ENCODE measurements around the gene SORCS2. TPM values are rescaled to one million over a fixed set of nuclear protein-coding genes. Genes with fewer than 3 reads are reported as not detected.

The SORCS2 gene
- total RNA-seq, 1 donor from 2014 or later, result not detected

DNA sequence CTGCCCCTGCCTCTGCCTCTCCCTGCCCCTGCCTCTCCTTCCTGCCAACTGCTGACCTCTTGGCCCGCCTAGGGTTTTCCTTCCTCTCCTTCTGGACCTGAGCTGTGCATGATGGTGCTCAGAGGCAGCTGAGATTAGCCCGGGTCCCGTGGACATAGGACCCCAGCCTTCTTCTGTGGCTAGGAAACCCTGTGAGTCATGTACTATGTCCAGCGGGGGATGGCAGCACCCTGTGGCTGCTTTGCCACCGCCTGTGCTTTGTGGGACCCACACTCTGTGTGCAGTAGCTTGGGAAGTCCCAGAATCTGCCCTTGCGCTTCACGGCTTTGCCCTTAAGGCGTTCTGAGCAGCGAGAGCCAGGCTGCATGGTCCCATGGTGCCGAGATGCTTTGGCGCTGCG is 347.9 kb downstream of the SORCS2 start:
- Mint-ChIP-seq H3K4me1 (ENCODE audit: low read depth) (no peaks in the 10 kb centered on the region), H3K27me3 (ENCODE audit: insufficient read depth) (peaks cover 2% of the 10 kb centered on the region), H3K27ac (no peak overlapping the region), H3K9me3 (no peaks in the 10 kb centered on the region), H3K4me3 (no peak overlapping the region), H3K36me3 (ENCODE audit: low read depth) (no peaks in the 10 kb centered on the region)
- no peak for DNase-seq (ENCODE audit: low spot score)
- intact Hi-C loops (cut with micrococcal nuclease), result no loop called here

GRCh38 chr4:7540654-7541413 is 348.5 kb downstream of the SORCS2 start:
- intact Hi-C loops (cut with micrococcal nuclease), result no loop called here
- Mint-ChIP-seq H3K4me1 (ENCODE audit: low read depth) (no peaks in the 10 kb centered on the region), H3K36me3 (ENCODE audit: low read depth) (no peaks in the 10 kb centered on the region), H3K27me3 (ENCODE audit: insufficient read depth) (peaks cover under 1% of the 10 kb centered on the region), H3K27ac (no peak overlapping the region), H3K9me3 (no peaks in the 10 kb centered on the region), H3K4me3 (no peak overlapping the region)
- DNase-seq (ENCODE audit: low spot score), result no peak

GRCh38 chr4:7541414-7541810 is 349.1 kb downstream of the SORCS2 start:
- no peaks in the 10 kb centered on the region for H3K27me3 Mint-ChIP-seq (ENCODE audit: insufficient read depth)
- no peak overlapping the region for H3K4me3 Mint-ChIP-seq
- no peak for DNase-seq (ENCODE audit: low spot score)
- no peaks in the 10 kb centered on the region for H3K9me3 Mint-ChIP-seq
- no peak overlapping the region for H3K27ac Mint-ChIP-seq
- intact Hi-C loops (cut with micrococcal nuclease), result no loop called here
- H3K36me3 Mint-ChIP-seq (ENCODE audit: low read depth), result no peaks in the 10 kb centered on the region
- no peaks in the 10 kb centered on the region for H3K4me1 Mint-ChIP-seq (ENCODE audit: low read depth)

DNA sequence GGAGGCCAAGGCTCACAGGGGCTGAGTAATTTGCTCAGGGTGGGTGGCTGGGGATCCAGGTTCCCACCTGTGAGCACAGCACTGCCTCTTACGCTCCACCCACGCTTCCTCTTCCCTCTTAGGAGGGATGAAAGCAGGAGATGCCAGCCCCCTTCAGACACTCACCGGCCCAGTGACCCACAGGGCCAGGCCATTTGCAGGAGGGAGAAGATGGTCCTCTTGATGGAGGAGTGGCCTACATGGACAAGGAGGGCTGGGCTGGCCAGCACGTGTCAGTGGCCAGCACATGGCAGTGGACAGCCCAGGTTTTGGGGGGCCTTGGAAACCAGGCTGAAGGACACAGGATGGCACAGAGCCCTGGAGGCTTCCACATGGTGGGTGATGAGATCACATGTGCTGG is 350.4 kb downstream of the SORCS2 start:
- intact Hi-C loops (cut with micrococcal nuclease), result no loop called here
- DNase-seq (ENCODE audit: low spot score), result no peak
- Mint-ChIP-seq H3K9me3 (no peaks in the 10 kb centered on the region), H3K4me1 (ENCODE audit: low read depth) (no peaks in the 10 kb centered on the region), H3K27me3 (ENCODE audit: insufficient read depth) (no peaks in the 10 kb centered on the region), H3K4me3 (no peak overlapping the region), H3K27ac (no peak overlapping the region), H3K36me3 (ENCODE audit: low read depth) (no peaks in the 10 kb centered on the region)

DNA sequence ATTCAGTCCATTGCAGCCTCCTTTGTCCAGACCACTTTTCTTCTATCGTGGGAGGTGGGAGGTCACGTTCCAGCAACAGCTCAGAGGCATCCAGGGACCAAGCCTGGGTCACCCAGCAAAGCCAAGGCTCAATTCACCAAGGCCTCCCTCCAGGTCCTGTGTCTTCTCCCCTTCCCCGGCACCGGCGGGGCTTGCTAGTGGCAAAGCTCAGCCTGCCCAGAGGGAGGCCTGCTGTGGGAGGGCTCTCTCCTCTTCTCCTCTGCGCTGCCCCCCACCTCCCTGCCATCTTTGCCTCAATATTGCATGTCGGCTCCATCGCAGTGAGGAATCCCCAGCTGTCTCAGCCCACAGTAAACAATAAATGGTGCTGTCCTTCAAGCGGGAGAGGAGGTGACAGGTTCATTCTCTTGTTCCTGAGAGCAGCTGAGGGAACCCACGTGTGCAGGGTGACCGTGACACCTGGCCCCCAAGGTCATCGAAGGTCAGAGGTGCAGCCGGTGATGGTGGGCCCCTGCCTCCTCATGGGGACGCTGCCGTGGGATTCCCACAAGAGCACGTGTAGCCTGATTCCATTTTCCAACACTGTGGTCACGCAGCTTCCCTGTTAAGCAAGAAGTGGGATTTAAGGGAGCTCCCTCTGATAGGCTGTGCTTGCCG is 353.9 kb downstream of the SORCS2 start:
- no peak overlapping the region for H3K4me3 Mint-ChIP-seq
- H3K4me1 Mint-ChIP-seq (ENCODE audit: low read depth), result no peaks in the 10 kb centered on the region
- no peak overlapping the region for H3K27ac Mint-ChIP-seq
- no peak for DNase-seq (ENCODE audit: low spot score)
- H3K9me3 Mint-ChIP-seq, result no peaks in the 10 kb centered on the region
- intact Hi-C loops (cut with micrococcal nuclease), result no loop called here
- H3K36me3 Mint-ChIP-seq (ENCODE audit: low read depth), result no peaks in the 10 kb centered on the region
- H3K27me3 Mint-ChIP-seq (ENCODE audit: insufficient read depth), result no peaks in the 10 kb centered on the region

- Mint-ChIP-seq H3K4me3 (no peak overlapping the region), H3K36me3 (ENCODE audit: low read depth) (no peaks in the 10 kb centered on the region), H3K4me1 (ENCODE audit: low read depth) (no peaks in the 10 kb centered on the region), H3K27ac (no peak overlapping the region), H3K27me3 (ENCODE audit: insufficient read depth) (no peaks in the 10 kb centered on the region), H3K9me3 (no peaks in the 10 kb centered on the region)
- DNase-seq (ENCODE audit: low spot score), result no peak
- intact Hi-C loops (cut with micrococcal nuclease), result no loop called here
Observed at GRCh38 chr4:7546809-7547367, 354.6 kb downstream of the SORCS2 start.

GRCh38 chr4:7547368-7548040 is 355.2 kb downstream of the SORCS2 start:
- DNase-seq (ENCODE audit: low spot score), result no peak
- H3K27ac Mint-ChIP-seq, result no peak overlapping the region
- H3K9me3 Mint-ChIP-seq, result peaks cover 4% of the 10 kb centered on the region
- no peak overlapping the region for H3K4me3 Mint-ChIP-seq
- no peaks in the 10 kb centered on the region for H3K36me3 Mint-ChIP-seq (ENCODE audit: low read depth)
- no peaks in the 10 kb centered on the region for H3K4me1 Mint-ChIP-seq (ENCODE audit: low read depth)
- H3K27me3 Mint-ChIP-seq (ENCODE audit: insufficient read depth), result no peaks in the 10 kb centered on the region
- intact Hi-C loops (cut with micrococcal nuclease), result no loop called here

DNA sequence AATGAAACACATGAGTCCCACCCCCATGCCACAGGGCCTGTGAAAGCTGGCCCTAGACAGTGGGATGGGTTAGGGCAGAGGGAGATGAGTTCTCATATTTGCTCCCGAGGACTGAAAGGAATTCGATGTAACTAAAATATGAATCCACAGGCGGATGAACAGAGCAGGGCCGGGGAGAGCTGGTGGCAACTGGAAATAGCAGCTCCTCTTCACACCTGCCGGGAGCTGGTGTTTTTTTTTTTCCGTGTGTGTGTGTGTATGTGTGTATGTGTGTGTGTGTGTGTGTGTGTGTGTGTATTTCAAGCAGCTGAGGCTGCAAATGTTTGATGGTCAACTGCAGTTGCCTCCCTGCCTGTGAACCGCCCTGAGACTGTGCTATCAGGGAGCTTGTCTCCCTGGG is 357.5 kb downstream of the SORCS2 start:
- H3K27me3 Mint-ChIP-seq (ENCODE audit: insufficient read depth), result no peaks in the 10 kb centered on the region
- H3K4me3 Mint-ChIP-seq, result no peak overlapping the region
- DNase-seq (ENCODE audit: low spot score), result no peak
- intact Hi-C loops (cut with micrococcal nuclease), result no loop called here
- H3K9me3 Mint-ChIP-seq, result peaks cover 27% of the 10 kb centered on the region
- H3K4me1 Mint-ChIP-seq (ENCODE audit: low read depth), result no peaks in the 10 kb centered on the region
- peaks cover 2% of the 10 kb centered on the region for H3K36me3 Mint-ChIP-seq (ENCODE audit: low read depth)
- no peak overlapping the region for H3K27ac Mint-ChIP-seq

DNA sequence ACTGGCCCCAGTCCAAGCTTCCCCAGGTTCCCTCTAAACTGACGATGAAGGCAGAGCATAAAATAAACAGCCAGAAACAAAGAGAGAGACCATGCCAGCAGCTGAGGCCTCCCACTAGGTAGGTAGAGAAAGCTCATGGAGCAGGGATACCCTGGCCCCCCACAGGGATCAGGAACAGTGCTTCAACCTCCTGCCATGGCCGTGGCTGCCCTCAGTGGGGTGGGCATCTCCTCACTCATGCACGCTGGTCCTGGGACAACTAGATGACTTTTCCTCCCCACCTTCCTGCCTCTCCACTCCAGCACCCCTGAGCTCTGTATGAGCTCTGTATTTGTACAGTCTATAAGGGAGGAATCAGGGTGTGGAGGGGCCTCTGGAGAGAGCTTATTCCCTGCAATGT is 360.1 kb downstream of the SORCS2 start:
- Mint-ChIP-seq H3K4me3 (no peak overlapping the region), H3K4me1 (ENCODE audit: low read depth) (no peaks in the 10 kb centered on the region), H3K9me3 (peaks cover 41% of the 10 kb centered on the region), H3K27me3 (ENCODE audit: insufficient read depth) (no peaks in the 10 kb centered on the region), H3K36me3 (ENCODE audit: low read depth) (peaks cover 2% of the 10 kb centered on the region), H3K27ac (no peak overlapping the region)
- no peak for DNase-seq (ENCODE audit: low spot score)
- intact Hi-C loops (cut with micrococcal nuclease), result no loop called here

- Mint-ChIP-seq H3K36me3 (ENCODE audit: low read depth) (peaks cover 2% of the 10 kb centered on the region), H3K27ac (no peak overlapping the region), H3K9me3 (peaks cover 45% of the 10 kb centered on the region), H3K4me1 (ENCODE audit: low read depth) (no peaks in the 10 kb centered on the region), H3K4me3 (no peak overlapping the region), H3K27me3 (ENCODE audit: insufficient read depth) (no peaks in the 10 kb centered on the region)
- intact Hi-C loops (cut with micrococcal nuclease), result no loop called here
- DNase-seq (ENCODE audit: low spot score), result no peak
Observed at GRCh38 chr4:7553280-7553679, 360.9 kb downstream of the SORCS2 start.

DNA sequence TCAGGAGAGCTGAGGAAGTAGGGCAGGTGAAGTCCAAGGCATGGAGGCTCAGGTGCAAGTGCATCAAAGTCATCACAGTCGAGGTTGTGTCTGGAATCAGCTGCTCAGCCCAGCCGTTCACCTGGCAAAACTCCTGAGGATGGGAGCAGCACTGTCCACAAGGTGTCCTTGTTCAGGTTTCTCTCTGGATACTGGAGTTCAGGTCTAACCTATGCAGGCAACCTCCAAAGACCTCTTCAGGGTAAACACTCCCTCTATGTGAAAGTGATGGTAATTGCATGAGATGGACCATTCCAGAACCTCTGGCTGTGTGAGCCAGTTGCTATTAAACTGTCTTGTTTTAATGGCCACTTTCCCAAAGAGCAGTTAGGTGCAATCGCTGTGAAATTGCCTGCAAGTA is 362.6 kb downstream of the SORCS2 start:
- H3K4me3 Mint-ChIP-seq, result no peak overlapping the region
- H3K27ac Mint-ChIP-seq, result no peak overlapping the region
- intact Hi-C loops (cut with micrococcal nuclease), result no loop called here
- peaks cover 2% of the 10 kb centered on the region for H3K36me3 Mint-ChIP-seq (ENCODE audit: low read depth)
- H3K9me3 Mint-ChIP-seq, result peaks cover 45% of the 10 kb centered on the region
- DNase-seq (ENCODE audit: low spot score), result no peak
- no peaks in the 10 kb centered on the region for H3K27me3 Mint-ChIP-seq (ENCODE audit: insufficient read depth)
- H3K4me1 Mint-ChIP-seq (ENCODE audit: low read depth), result no peaks in the 10 kb centered on the region

- Mint-ChIP-seq H3K4me1 (ENCODE audit: low read depth) (no peaks in the 10 kb centered on the region), H3K9me3 (peaks cover 45% of the 10 kb centered on the region), H3K27me3 (ENCODE audit: insufficient read depth) (no peaks in the 10 kb centered on the region), H3K36me3 (ENCODE audit: low read depth) (peaks cover 2% of the 10 kb centered on the region), H3K4me3 (no peak overlapping the region), H3K27ac (no peak overlapping the region)
- no peak for DNase-seq (ENCODE audit: low spot score)
- intact Hi-C loops (cut with micrococcal nuclease), result no loop called here
Observed at GRCh38 chr4:7556558-7556957, 364.2 kb downstream of the SORCS2 start.

GRCh38 chr4:7557456-7557855 is 365.1 kb downstream of the SORCS2 start:
- Mint-ChIP-seq H3K9me3 (peaks cover 42% of the 10 kb centered on the region), H3K27ac (no peak overlapping the region), H3K4me1 (ENCODE audit: low read depth) (no peaks in the 10 kb centered on the region), H3K27me3 (ENCODE audit: insufficient read depth) (no peaks in the 10 kb centered on the region), H3K36me3 (ENCODE audit: low read depth) (peaks cover 2% of the 10 kb centered on the region), H3K4me3 (no peak overlapping the region)
- no peak for DNase-seq (ENCODE audit: low spot score)
- intact Hi-C loops (cut with micrococcal nuclease), result no loop called here

Data from activated T-helper 1 cell treated with anti-CD3 and anti-CD28 coated beads, Interleukin-12 subunit alpha, Interleukin-12 subunit beta, Interleukin-2, Interleukin-4 antibody, amounts not matched to agents 30 ng/mL and 10 ng/mL and 1 ng/mL, durations not matched to agents 14 hours and 24 hours and 36 hours (primary cell).